Stomach (tissue), 9 donors: ENCODE results near the gene PTPRN. TPM values are rescaled to one million over a fixed set of nuclear protein-coding genes. Genes with fewer than 3 reads are reported as not detected.

Source experiments
- DNase-seq, 2 donors: peaks; one replicate each; pipeline versions ENCODE4 v3.0.0 to v3.0.0-alpha.2; 2013 to 2019
- H3K27ac ChIP-seq, 5 donors: fragments of 200-600 bp in 4 of 5; sonication (generic) in 4 of 5; one replicate each; pipeline ENCODE4 v1.5.1; 2013 to 2019; ENCODE audit warnings: mild to moderate bottlenecking in 1 of 5, moderate library complexity in 1 of 5
- H3K27me3 ChIP-seq, 3 donors: fragments of 200-600 bp; sonication (generic); one replicate each; pipeline ENCODE4 v1.5.1; 2017 to 2019; ENCODE audit warnings: mixed run types in 1 of 3
- H3K36me3 ChIP-seq, 4 donors: fragments of 200-600 bp; sonication (generic); 1 replicate in 3 of 4; 2 replicates in 1 of 4; pipeline ENCODE4 v1.5.1; 2016 to 2019
- H3K4me1 ChIP-seq, 4 donors: fragments of 200-600 bp; sonication (generic); one replicate each; pipeline ENCODE4 v1.5.1; 2016 to 2019
- H3K4me3 ChIP-seq, 4 donors: fragments of 200-600 bp; sonication (generic) in 3 of 4; one replicate each; pipeline ENCODE4 v1.5.1; 2016 to 2019; ENCODE audit warnings: mild to moderate bottlenecking in 1 of 4
- H3K9me3 ChIP-seq, 4 donors: fragments of 200-600 bp; sonication (generic); one replicate each; pipeline ENCODE4 v1.5.1; 2016 to 2019
- EP300 ChIP-seq: sonication (generic); formaldehyde crosslinking; IDR thresholded peaks from one replicate; pipeline ENCODE4 v1.6.1; 2017; ENCODE audit warnings: antibody characterized with exemption
- POLR2A ChIP-seq, 4 donors: fragments of 450-650 bp; IDR thresholded peaks; one replicate each; pipeline ENCODE4 v1.6.1; 2016; ENCODE audit warnings: antibody characterized with exemption in 4 of 4, control low read depth in 2 of 4, mild to moderate bottlenecking in 1 of 4, moderate library complexity in 1 of 4
- POLR2AphosphoS5 ChIP-seq, 3 donors: sonication (generic); formaldehyde crosslinking; IDR thresholded peaks; one replicate each; pipeline ENCODE4 v1.6.1; 2016; ENCODE audit warnings: antibody characterized with exemption in 3 of 3
- WGBS, 5 donors: extraction: QIAGEN DNeasy Blood & Tissue Kit in 3 of 5; methylation state at CpG; one replicate each; pipeline versions ENCODE4 v1.1.5 to v1.1.7; 2013 to 2018; 5-methylcytosine and 5-hydroxymethylcytosine counted together
- intact Hi-C: fragments of 100-400 bp; cut with DNase I; formaldehyde crosslinking; loops from one replicate; pipeline ENCODE4 v1.15.1; 2023; ENCODE audit warnings: low total_unique reads
- polyA plus RNA-seq, 3 donors: library from polyadenylated mRNA; stranded (reverse); fragments of 200-250 nt; gene quantifications; one replicate each; pipeline ENCODE4 v1.2.3, GENCODE V29; 2013
- total RNA-seq, 5 donors: library from RNA; depleted of rRNA; stranded (reverse); fragments of >200 nt; gene quantifications; one replicate each; pipeline versions ENCODE4 v1.1.0 to v1.2.3, GENCODE V29; 2014 to 2016
- TF ChIP-seq, protein P1 (sequence below), 7 experiments: fragments of 450-650 bp in 4 of 7; fragments of 200-600 bp in 3 of 7; sonication (generic) in 3 of 7; IDR thresholded peaks; one replicate each; pipeline ENCODE4 v1.5.1; 2016 to 2019; ENCODE audit warnings: antibody characterized with exemption in 7 of 7, control low read depth in 2 of 7, mild to moderate bottlenecking in 1 of 7
- donor health status: healthy with polysubstance abuse.
- donor health status: Bipolar disorder and iron deficiency.
- donor health status: healthy.

The PTPRN gene
- total and polyA plus RNA-seq, 8 donors = 1.1 to 11.3 (median 3.6) TPM; not detected in 1

DNA sequence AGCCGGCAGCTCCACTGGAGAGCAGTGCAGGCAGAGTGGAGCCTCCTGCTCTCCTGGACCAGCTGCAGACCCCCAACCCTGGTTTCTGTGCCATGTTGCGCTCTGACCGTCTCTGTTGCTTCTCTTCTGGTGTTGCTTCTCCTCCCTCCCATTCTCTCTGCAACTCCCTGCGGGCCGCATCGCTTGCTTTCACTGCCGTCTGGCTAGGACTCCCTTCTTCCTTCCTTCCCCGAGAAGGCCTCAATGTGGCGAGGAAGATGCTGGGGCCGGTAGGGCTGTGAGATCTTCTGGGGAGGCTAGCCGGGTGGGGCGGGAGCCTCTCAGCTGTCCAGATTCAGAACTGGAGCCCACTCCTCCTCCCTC, 23.8 kb downstream of the PTPRN start:
- no peaks in the 10 kb centered on the region for H3K9me3 ChIP-seq
- 88 to 93% (median 92%) methylated on average over 12 of the region's 12 CpGs for WGBS, 5 donors
- peaks cover 43 to 64% (median 59%) of the 10 kb centered on the region in 4 donors for H3K36me3 ChIP-seq
- H3K4me1 ChIP-seq = peaks cover 3 to 65% (median 29%) of the 10 kb centered on the region in 4 donors
- no peaks in the 10 kb centered on the region for H3K27me3 ChIP-seq
- H3K27ac ChIP-seq = peak overlapping the region in 2 of 5 donors; percentile 39 to 65
- TF ChIP-seq EP300 = no peak
- no peak for TF ChIP-seq POLR2A (IDR thresholded peaks at IDR 0.05)
- TF ChIP-seq, protein P1, sequence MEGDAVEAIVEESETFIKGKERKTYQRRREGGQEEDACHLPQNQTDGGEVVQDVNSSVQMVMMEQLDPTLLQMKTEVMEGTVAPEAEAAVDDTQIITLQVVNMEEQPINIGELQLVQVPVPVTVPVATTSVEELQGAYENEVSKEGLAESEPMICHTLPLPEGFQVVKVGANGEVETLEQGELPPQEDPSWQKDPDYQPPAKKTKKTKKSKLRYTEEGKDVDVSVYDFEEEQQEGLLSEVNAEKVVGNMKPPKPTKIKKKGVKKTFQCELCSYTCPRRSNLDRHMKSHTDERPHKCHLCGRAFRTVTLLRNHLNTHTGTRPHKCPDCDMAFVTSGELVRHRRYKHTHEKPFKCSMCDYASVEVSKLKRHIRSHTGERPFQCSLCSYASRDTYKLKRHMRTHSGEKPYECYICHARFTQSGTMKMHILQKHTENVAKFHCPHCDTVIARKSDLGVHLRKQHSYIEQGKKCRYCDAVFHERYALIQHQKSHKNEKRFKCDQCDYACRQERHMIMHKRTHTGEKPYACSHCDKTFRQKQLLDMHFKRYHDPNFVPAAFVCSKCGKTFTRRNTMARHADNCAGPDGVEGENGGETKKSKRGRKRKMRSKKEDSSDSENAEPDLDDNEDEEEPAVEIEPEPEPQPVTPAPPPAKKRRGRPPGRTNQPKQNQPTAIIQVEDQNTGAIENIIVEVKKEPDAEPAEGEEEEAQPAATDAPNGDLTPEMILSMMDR (IDR thresholded peaks at IDR 0.05) = no peak
- no peak for TF ChIP-seq POLR2AphosphoS5 (IDR thresholded peaks at IDR 0.05)
- no peak for DNase-seq
- H3K4me3 ChIP-seq = no peak overlapping the region
- intact Hi-C loops = loop anchor here (10.0 kb wide), 1 partner anchor 61 kb away; the partner anchor contains the start of genes ANKZF1 and ATG9A

DNA sequence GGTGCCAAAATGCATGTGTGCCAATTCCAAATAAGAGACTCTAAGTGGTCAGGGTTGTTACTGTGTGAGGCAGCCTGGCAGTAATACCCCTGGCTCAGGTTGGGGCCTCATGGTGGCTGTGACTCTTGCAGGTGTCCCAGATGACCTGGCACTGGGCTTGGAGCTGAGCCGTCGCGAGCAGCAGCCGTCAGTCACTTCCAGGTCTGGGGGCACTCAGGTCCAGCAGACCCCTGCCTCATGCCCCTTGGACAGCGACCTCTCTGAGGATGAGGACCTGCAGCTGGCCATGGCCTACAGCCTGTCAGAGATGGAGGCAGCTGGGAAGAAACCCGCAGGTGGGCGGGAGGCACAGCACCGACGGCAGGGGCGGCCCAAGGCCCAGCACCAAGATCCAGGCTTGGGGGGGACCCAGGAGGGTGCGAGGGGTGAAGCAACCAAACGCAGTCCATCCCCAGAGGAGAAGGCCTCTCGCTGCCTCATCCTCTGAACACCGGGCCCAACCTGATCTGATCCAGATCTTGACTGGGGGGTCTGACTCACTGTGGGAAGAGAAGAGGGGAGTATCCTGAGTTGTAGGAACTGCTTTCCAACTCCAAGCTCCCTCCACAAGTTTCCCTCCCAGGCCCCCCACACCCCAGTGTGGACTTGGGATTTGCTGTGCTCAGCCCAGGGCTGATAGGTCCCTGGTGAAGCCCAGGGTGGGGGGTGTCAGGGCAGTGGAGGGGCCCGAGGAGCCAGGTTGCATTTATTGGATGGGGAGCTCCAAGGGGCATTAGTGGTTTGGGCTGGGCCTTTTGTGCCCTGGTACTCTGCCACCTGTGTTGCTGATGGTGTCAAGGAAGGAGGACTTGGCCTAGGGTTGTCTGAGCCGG, 24.5 kb downstream of the PTPRN start:
- no peak for DNase-seq
- no peak overlapping the region for H3K4me3 ChIP-seq
- TF ChIP-seq EP300 (no peak), POLR2AphosphoS5 (IDR thresholded peaks at IDR 0.05) (no peak), POLR2A (IDR thresholded peaks at IDR 0.05) (no peak)
- TF ChIP-seq, protein P1 (IDR thresholded peaks at IDR 0.05) = no peak
- intact Hi-C loops = loop anchor here (10.0 kb wide), 1 partner anchor 60 kb away; the partner anchor contains the start of genes ANKZF1 and ATG9A
- peaks cover 43 to 64% (median 60%) of the 10 kb centered on the region in 4 donors for H3K36me3 ChIP-seq
- H3K9me3 ChIP-seq = no peaks in the 10 kb centered on the region
- H3K4me1 ChIP-seq = peaks cover 10 to 66% (median 33%) of the 10 kb centered on the region in 4 donors
- H3K27me3 ChIP-seq = no peaks in the 10 kb centered on the region
- H3K27ac ChIP-seq = peak overlapping the region in 2 of 5 donors; percentile 39 to 65
- WGBS, 5 donors = 87 to 94% (median 93%) methylated on average over 15 to 16 of the region's 16 CpGs

DNA sequence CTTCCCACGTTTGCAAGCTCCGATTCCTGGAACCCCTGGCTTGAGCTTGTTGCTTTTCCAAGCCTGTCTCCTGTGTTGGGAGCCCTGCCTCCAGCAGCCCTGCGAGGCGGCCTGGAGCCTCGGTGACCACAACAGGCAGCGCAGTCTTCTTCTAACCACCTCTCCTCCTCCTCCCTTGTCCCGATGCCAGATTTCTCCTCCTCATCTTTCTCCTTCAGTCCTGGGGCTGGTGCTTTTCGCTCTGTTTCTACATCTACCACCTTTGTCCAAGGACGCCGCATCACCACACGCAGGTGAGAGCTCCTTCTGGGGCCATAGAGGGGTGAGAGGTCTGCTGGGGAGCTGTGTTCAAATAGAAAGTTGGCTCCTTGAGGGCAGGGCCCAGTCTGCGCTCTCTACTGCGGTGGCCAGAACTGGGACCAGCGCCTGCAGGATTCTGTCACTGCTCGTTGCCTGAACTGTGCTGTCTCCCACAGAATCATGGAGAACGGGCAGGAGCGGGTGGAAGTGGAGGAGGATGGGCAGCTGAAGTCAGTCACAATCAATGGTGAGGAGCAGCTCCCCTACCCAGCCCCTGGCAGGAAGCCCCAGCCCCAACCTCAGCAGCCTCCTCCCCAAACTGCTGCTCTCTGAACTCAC, 26.1 kb downstream of the PTPRN start:
- Histone ChIP-seq H3K9me3 (no peaks in the 10 kb centered on the region), H3K36me3 (peaks cover 43 to 64% (median 60%) of the 10 kb centered on the region in 4 donors), H3K4me3 (no peak overlapping the region), H3K4me1 (peaks cover 14 to 64% (median 37%) of the 10 kb centered on the region in 4 donors), H3K27me3 (no peaks in the 10 kb centered on the region), H3K27ac (peak overlapping the region in 1 of 5 donors; percentile 100)
- TF ChIP-seq POLR2A (IDR thresholded peaks at IDR 0.05) (no peak), EP300 (no peak), POLR2AphosphoS5 (IDR thresholded peaks at IDR 0.05) (no peak)
- TF ChIP-seq, protein P1 (IDR thresholded peaks at IDR 0.05) = no peak
- 90 to 93% (median 92%) methylated on average over 17 of the region's 17 CpGs for WGBS, 5 donors
- DNase-seq = no peak
- intact Hi-C loops = loop anchor here (10.0 kb wide), 1 partner anchor 58 kb away; the partner anchor contains the start of genes ANKZF1 and ATG9A

- Histone ChIP-seq H3K36me3 (peaks cover 43 to 64% (median 60%) of the 10 kb centered on the region in 4 donors), H3K4me3 (no peak overlapping the region), H3K27ac (peak overlapping the region in 1 of 5 donors; percentile 100), H3K9me3 (no peaks in the 10 kb centered on the region), H3K27me3 (no peaks in the 10 kb centered on the region), H3K4me1 (peaks cover 21 to 71% (median 44%) of the 10 kb centered on the region in 4 donors)
- no peak for TF ChIP-seq EP300
- TF ChIP-seq POLR2AphosphoS5 (IDR thresholded peaks at IDR 0.05) = no peak
- TF ChIP-seq, protein P1 (IDR thresholded peaks at IDR 0.05) = no peak
- intact Hi-C loops = loop anchor here (10.0 kb wide), 1 partner anchor 58 kb away; the partner anchor contains the start of genes ANKZF1 and ATG9A
- WGBS, 5 donors = 85 to 96% (median 91%) methylated on average over 5 of the region's 5 CpGs
- DNase-seq = no peak
Measured at GRCh38 chr2:219282375-219282774, 26.8 kb downstream of the PTPRN start.
